Neutrophil (primary cell): ENCODE results near the gene FZD8.

Experiments
- H3K27ac ChIP-seq: fragments of 200-600 bp; sonication (generic); 2 replicates; pipeline ENCODE4 v1.5.1; 2016; ENCODE audit warnings: mild to moderate bottlenecking, moderate library complexity
- H3K27me3 ChIP-seq: fragments of 200-600 bp; sonication (generic); 2 replicates; pipeline ENCODE4 v1.6.0; 2016; ENCODE audit warnings: mild to moderate bottlenecking
- H3K36me3 ChIP-seq: fragments of 200-600 bp; sonication (generic); 2 replicates; pipeline ENCODE4 v1.5.1; 2017
- H3K4me1 ChIP-seq, 2 experiments: fragments of 200-600 bp in 1 of 2; sonication (generic) in 1 of 2; 1 replicate in 1 of 2; 2 replicates in 1 of 2; pipeline versions ENCODE4 v1.5.1 to v1.6.1; 2013 to 2016; ENCODE audit warnings: low read depth in 1 of 2, low read length in 1 of 2, mild to moderate bottlenecking in 1 of 2, moderate library complexity in 1 of 2; ENCODE audit not compliant: control insufficient read depth in 1 of 2, insufficient read depth in 1 of 2
- H3K4me3 ChIP-seq, 2 experiments: fragments of 200-600 bp in 1 of 2; sonication (generic) in 1 of 2; 1 replicate in 1 of 2; 2 replicates in 1 of 2; pipeline ENCODE4 v1.5.1; 2013 to 2016; ENCODE audit warnings: low read depth in 1 of 2, low read length in 1 of 2, mild to moderate bottlenecking in 1 of 2, moderate library complexity in 1 of 2
- H3K9me3 ChIP-seq: fragments of 200-600 bp; sonication (generic); 2 replicates; pipeline ENCODE4 v1.5.1; 2016
- TF ChIP-seq, protein P1 (sequence below): fragments of 200-600 bp; sonication (generic); IDR thresholded peaks from 2 replicates; pipeline ENCODE4 v1.5.1; 2016; ENCODE audit warnings: antibody characterized with exemption

The FZD8 gene

DNA sequence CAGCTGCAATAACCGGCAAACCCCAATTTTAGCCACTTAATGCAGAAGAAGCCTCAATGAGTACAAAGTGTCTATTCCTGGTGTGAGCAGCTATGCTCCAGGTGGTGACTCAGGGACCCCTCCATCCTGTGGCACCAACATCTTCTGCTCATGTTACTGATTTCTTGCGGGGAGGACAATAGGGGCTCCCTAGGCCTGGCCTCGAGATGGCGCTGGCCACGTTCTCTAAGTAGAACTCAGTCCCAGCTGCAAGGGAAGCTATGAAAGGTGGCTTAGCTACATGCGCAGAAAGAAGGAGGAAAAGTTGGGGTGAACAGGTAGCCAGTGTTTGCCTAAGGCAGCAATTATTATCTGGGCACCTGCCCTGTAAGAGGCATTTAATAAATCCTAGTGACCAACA lies 30.3 kb downstream of the FZD8 start:
- H3K4me1 ChIP-seq: peaks cover 0 to 8% of the 10 kb centered on the region in 2 experiments
- peaks cover 69% of the 10 kb centered on the region for H3K27me3 ChIP-seq
- H3K4me3 ChIP-seq: no peak overlapping the region
- no peak overlapping the region for H3K27ac ChIP-seq
- H3K9me3 ChIP-seq: no peaks in the 10 kb centered on the region
- TF ChIP-seq, protein P1, sequence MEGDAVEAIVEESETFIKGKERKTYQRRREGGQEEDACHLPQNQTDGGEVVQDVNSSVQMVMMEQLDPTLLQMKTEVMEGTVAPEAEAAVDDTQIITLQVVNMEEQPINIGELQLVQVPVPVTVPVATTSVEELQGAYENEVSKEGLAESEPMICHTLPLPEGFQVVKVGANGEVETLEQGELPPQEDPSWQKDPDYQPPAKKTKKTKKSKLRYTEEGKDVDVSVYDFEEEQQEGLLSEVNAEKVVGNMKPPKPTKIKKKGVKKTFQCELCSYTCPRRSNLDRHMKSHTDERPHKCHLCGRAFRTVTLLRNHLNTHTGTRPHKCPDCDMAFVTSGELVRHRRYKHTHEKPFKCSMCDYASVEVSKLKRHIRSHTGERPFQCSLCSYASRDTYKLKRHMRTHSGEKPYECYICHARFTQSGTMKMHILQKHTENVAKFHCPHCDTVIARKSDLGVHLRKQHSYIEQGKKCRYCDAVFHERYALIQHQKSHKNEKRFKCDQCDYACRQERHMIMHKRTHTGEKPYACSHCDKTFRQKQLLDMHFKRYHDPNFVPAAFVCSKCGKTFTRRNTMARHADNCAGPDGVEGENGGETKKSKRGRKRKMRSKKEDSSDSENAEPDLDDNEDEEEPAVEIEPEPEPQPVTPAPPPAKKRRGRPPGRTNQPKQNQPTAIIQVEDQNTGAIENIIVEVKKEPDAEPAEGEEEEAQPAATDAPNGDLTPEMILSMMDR: no peak
- no peaks in the 10 kb centered on the region for H3K36me3 ChIP-seq

DNA sequence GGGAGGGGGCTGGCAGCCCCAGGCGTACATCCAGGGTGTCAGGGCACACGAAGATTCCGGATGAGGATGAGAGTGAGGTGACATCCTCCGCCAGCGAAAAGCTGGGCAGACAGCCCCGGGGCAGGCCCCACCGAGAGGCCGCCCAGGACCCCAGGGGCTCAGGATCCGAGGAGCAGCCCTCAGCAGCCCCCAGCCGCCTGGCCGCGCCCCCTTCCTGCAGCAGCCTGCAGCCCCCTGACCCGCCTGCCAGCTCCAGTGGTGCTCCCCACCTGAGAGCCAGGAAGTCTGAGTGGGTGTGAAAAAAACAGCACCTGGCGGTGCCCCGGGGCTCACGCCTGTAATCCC lies 33.8 kb downstream of the FZD8 start:
- Histone ChIP-seq H3K4me3 (no peak overlapping the region), H3K27me3 (peaks cover 88% of the 10 kb centered on the region)
- TF ChIP-seq, protein P1: no peak

DNA sequence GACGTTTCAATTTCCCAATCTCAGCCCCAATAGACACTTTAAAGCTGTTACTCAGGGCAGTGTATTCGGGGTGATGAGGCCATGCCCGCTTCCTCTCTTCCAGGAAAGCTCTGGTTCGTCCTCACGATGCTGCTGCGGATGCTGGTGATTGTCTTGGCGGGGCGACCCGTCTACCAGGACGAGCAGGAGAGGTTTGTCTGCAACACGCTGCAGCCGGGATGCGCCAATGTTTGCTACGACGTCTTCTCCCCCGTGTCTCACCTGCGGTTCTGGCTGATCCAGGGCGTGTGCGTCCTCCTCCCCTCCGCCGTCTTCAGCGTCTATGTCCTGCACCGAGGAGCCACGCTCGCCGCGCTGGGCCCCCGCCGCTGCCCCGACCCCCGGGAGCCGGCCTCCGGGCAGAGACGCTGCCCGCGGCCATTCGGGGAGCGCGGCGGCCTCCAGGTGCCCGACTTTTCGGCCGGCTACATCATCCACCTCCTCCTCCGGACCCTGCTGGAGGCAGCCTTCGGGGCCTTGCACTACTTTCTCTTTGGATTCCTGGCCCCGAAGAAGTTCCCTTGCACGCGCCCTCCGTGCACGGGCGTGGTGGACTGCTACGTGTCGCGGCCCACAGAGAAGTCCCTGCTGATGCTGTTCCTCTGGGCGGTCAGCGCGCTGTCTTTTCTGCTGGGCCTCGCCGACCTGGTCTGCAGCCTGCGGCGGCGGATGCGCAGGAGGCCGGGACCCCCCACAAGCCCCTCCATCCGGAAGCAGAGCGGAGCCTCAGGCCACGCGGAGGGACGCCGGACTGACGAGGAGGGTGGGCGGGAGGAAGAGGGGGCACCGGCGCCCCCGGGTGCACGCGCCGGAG lies 34.4 kb downstream of the FZD8 start:
- H3K27me3 ChIP-seq: peaks cover 88% of the 10 kb centered on the region
- no peak overlapping the region for H3K4me3 ChIP-seq
- peaks cover 0 to 8% of the 10 kb centered on the region in 2 experiments for H3K4me1 ChIP-seq
- TF ChIP-seq, protein P1: no peak
- no peaks in the 10 kb centered on the region for H3K36me3 ChIP-seq
- no peak overlapping the region for H3K27ac ChIP-seq
- H3K9me3 ChIP-seq: no peaks in the 10 kb centered on the region

More for the DNA sequence above, 33.8 kb downstream of the FZD8 start:
- H3K36me3 ChIP-seq: no peaks in the 10 kb centered on the region
- peaks cover 0 to 8% of the 10 kb centered on the region in 2 experiments for H3K4me1 ChIP-seq
- no peak overlapping the region for H3K27ac ChIP-seq
- no peaks in the 10 kb centered on the region for H3K9me3 ChIP-seq

DNA sequence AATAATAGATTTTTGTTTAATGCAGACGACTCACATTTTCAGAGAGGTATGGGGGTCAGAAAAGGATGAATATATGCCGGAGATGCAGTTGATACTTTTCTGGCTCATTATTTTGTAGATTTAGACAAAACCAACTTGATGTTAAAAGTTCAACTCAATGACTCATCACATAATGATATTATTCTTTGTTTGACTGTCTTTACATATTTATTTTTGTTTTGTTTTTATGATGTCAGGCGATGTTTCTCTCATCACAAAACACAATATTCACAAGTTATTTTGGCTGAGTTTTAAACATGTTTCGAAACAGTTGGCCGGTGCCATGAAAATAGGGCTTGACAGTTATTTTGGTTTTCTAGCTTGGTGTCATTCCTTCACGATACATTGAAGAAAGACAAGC lies 35.7 kb downstream of the FZD8 start:
- H3K4me3 ChIP-seq: no peak overlapping the region
- H3K4me1 ChIP-seq: peaks cover 0 to 8% of the 10 kb centered on the region in 2 experiments
- H3K27me3 ChIP-seq: peaks cover 86% of the 10 kb centered on the region
- H3K36me3 ChIP-seq: no peaks in the 10 kb centered on the region
- no peak overlapping the region for H3K27ac ChIP-seq
- TF ChIP-seq, protein P1: no peak
- H3K9me3 ChIP-seq: no peaks in the 10 kb centered on the region

DNA sequence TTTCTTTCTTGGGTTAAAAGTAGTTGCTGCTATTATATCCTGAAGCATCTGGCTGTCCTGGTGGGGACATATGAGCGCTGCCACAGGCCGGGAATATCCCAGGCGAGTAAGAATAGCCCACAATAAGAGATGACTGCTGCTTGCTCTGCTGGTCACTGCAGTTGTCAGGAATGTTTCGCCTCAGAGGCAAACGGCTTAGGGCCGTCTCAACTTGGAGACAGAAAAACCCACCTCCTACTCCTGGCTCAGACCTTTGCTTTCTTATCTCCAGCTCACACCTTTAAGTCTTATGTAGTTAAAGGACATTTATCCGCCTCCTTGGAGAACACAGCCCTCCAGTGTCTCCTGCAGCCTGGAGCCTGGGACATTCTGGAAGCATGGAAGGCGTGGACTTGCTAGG lies 36.9 kb downstream of the FZD8 start, which contains the start of gene GJD4:
TSS of gene GJD4 (plus strand) at position 151 of the 400 bp plus-strand sequence. CDS start at position 378, 227 bp downstream.
- Histone ChIP-seq H3K27ac (no peak within 1 kb of the TSS), H3K27me3 (peaks cover 93% of the 10 kb centered on the region), H3K9me3 (no peaks in the 10 kb centered on the region), H3K4me1 (peaks cover 0 to 8% of the 10 kb centered on the region in 2 experiments), H3K4me3 (no peak within 1 kb of the TSS), H3K36me3 (no peaks in the 10 kb centered on the region)
- TF ChIP-seq, protein P1: no peak
